Tibial nerve (tissue), 4 donors: ENCODE measurements around the gene RGS7BP. TPM values are rescaled to one million over a fixed set of nuclear protein-coding genes. Genes with fewer than 3 reads are reported as not detected.

ENCODE experiments used
- DNase-seq, 2 donors: peaks; one replicate each; pipeline ENCODE4 v3.0.0-alpha.2; 2019; ENCODE audit warnings: low spot score in 2 of 2
- H3K27ac ChIP-seq, 4 donors: fragments of 200-600 bp; sonication (generic) in 3 of 4; one replicate each; pipeline ENCODE4 v1.5.1; 2017 to 2019; ENCODE audit warnings: mild to moderate bottlenecking in 1 of 4
- H3K27me3 ChIP-seq, 2 donors: fragments of 200-600 bp; sonication (generic) in 1 of 2; one replicate each; pipeline versions ENCODE4 v1.5.1 to v1.6.0; 2017 to 2019
- H3K36me3 ChIP-seq, 3 donors: fragments of 200-600 bp; sonication (generic); one replicate each; pipeline ENCODE4 v1.5.1; 2018 to 2019
- H3K4me1 ChIP-seq, 4 donors: fragments of 200-600 bp; sonication (generic) in 3 of 4; one replicate each; pipeline ENCODE4 v1.5.1; 2017 to 2019
- H3K4me3 ChIP-seq, 4 donors: fragments of 200-600 bp; sonication (generic) in 3 of 4; one replicate each; pipeline ENCODE4 v1.5.1; 2017 to 2019; ENCODE audit warnings: mild to moderate bottlenecking in 1 of 4, moderate library complexity in 1 of 4
- H3K9me3 ChIP-seq, 4 donors: fragments of 200-600 bp; sonication (generic) in 3 of 4; one replicate each; pipeline ENCODE4 v1.5.1; 2017 to 2019
- EP300 ChIP-seq, 2 donors: sonication (generic); formaldehyde crosslinking; IDR thresholded peaks; one replicate each; pipeline ENCODE4 v1.6.1; 2017; ENCODE audit warnings: antibody characterized with exemption in 2 of 2, mild to moderate bottlenecking in 1 of 2
- POLR2A ChIP-seq, 2 donors: fragments of 450-650 bp; IDR thresholded peaks; one replicate each; pipeline ENCODE4 v1.6.1; 2017; ENCODE audit warnings: antibody characterized with exemption in 2 of 2, mild to moderate bottlenecking in 2 of 2, moderate library complexity in 2 of 2
- WGBS, 2 donors: methylation state at CpG; one replicate each; pipeline ENCODE4 v1.1.5; 2018; 5-methylcytosine and 5-hydroxymethylcytosine counted together
- total RNA-seq, 4 donors: library from RNA; depleted of rRNA; stranded (reverse); fragments of >200 nt; gene quantifications; one replicate each; pipeline ENCODE4 v1.1.0, GENCODE V29; 2016
- TF ChIP-seq, protein P1 (sequence below), 5 experiments: fragments of 200-600 bp in 3 of 5; fragments of 450-650 bp in 2 of 5; sonication (generic) in 3 of 5; IDR thresholded peaks; one replicate each; pipeline ENCODE4 v1.5.1; 2016 to 2019; ENCODE audit warnings: antibody characterized with exemption in 5 of 5, mild to moderate bottlenecking in 3 of 5, moderate library complexity in 2 of 5

Gene RGS7BP
- 1 to 10 TPM in 2 of 4 donors, under 1 TPM in 2; 0.42 to 1.4 (median 0.96) TPM for total RNA-seq

DNA sequence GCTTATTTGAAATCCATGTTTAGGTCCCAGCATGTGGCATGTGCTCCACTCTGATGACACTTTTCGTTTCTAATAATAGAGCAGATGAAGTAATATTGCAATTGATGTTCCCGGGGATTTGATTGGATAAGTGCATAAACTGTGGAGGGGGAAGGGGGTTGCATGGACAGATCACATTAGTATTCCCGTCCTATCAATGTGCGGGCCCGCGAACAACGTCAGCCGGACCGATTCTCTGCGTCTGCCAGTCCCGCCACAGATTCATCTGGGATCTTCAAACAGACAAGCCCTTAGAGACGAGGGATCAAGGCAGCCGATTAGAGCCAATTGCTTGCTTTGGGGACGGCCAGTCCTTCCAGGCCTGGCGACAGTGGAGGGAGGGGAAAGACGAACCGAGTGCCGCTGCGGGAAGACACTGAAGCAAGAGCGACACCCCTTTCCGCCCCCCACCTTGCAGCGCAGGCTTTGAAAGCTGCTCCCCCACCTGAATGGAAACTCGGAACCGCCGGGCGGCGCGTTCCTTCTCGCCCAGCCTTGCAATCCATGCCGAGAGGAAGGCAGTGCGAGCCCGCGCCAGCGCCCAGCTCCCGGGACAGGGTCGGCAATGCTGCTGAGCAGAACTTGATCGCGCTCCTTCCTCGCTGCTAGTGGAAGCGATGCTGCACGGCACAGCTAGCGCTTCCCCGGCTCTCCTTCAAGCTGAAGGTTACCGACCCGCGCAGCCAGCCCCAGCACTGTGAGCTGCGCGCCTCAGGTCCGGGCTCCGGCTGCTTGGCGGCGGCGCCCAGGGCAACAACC is at the start of gene RGS7BP:
RGS7BP (plus strand) TSS at position 247 of the 798 bp plus-strand sequence. CDS start 610 bp downstream, outside the sequence.
- H3K4me1 ChIP-seq, result peaks cover 0 to 18% (median 4%) of the 10 kb centered on the region in 4 donors
- 1 to 5% methylated on average over 19 to 31 of the region's 53 CpGs for WGBS, 2 donors
- TF ChIP-seq POLR2A (IDR thresholded peaks at IDR 0.05) (no peak), EP300 (IDR thresholded peaks at IDR 0.05) (no peak)
- TF ChIP-seq, protein P1, sequence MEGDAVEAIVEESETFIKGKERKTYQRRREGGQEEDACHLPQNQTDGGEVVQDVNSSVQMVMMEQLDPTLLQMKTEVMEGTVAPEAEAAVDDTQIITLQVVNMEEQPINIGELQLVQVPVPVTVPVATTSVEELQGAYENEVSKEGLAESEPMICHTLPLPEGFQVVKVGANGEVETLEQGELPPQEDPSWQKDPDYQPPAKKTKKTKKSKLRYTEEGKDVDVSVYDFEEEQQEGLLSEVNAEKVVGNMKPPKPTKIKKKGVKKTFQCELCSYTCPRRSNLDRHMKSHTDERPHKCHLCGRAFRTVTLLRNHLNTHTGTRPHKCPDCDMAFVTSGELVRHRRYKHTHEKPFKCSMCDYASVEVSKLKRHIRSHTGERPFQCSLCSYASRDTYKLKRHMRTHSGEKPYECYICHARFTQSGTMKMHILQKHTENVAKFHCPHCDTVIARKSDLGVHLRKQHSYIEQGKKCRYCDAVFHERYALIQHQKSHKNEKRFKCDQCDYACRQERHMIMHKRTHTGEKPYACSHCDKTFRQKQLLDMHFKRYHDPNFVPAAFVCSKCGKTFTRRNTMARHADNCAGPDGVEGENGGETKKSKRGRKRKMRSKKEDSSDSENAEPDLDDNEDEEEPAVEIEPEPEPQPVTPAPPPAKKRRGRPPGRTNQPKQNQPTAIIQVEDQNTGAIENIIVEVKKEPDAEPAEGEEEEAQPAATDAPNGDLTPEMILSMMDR (IDR thresholded peaks at IDR 0.05), result no peak
- peak within 1 kb of the TSS; percentile 21 to 46 (median 32) for H3K4me3 ChIP-seq
- H3K27ac ChIP-seq, result no peak within 1 kb of the TSS
- no peaks in the 10 kb centered on the region for H3K9me3 ChIP-seq
- no peaks in the 10 kb centered on the region for H3K36me3 ChIP-seq
- no peaks in the 10 kb centered on the region for H3K27me3 ChIP-seq
- DNase-seq, result no peak

DNA sequence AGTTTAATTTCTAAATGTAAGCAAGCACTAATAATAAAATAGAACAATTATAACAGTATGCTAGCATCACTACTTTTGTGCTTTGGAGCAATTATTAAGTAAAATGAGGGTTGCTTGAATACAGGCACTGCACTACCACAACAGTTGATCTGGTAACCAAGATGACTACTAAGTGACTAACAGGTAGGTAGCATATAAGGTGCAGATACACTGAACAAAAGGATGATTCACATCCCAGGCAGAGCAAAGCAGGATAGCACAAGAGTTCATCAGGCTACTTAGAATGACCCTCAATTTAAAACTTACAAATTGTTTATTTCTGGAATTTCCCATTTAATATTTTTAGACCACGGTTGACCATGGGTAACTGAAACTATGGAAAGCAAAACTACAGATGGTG is 48.0 kb upstream of the RGS7BP start:
- DNase-seq, result no peak
- Histone ChIP-seq H3K36me3 (no peaks in the 10 kb centered on the region), H3K4me1 (no peaks in the 10 kb centered on the region), H3K9me3 (no peaks in the 10 kb centered on the region), H3K27ac (no peak overlapping the region), H3K4me3 (no peak overlapping the region), H3K27me3 (no peaks in the 10 kb centered on the region)
- 85 to 87% methylated on average over 1 of the region's 1 CpG for WGBS, 2 donors
- TF ChIP-seq EP300 (IDR thresholded peaks at IDR 0.05) (no peak), POLR2A (IDR thresholded peaks at IDR 0.05) (no peak)
- TF ChIP-seq, protein P1 (IDR thresholded peaks at IDR 0.05), result no peak

DNA sequence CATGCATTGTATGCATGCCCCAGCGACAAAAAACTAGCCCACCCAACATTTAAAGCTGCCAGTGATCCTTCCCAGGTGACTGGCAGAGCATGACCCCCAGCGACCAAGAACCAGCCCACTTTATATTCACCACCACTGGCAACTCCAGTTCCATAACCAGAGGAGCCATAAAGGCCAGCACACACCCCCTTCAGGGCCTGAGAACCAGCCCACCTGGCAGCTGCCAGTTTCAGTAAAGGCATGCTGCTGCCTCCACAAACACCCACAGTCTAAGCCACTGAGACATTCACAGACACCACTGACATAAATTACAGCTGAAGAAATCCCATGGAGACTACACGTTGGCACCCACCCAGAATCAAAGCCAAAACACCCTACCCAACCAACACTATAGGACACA is 46.9 kb upstream of the RGS7BP start:
- Histone ChIP-seq H3K4me1 (no peaks in the 10 kb centered on the region), H3K4me3 (no peak overlapping the region), H3K27me3 (no peaks in the 10 kb centered on the region), H3K9me3 (peaks cover 0 to 8% (median 2%) of the 10 kb centered on the region in 4 donors), H3K36me3 (no peaks in the 10 kb centered on the region), H3K27ac (no peak overlapping the region)
- 77 to 78% methylated on average over 3 of the region's 3 CpGs for WGBS, 2 donors
- DNase-seq, result no peak
- TF ChIP-seq POLR2A (IDR thresholded peaks at IDR 0.05) (no peak), EP300 (IDR thresholded peaks at IDR 0.05) (no peak)
- TF ChIP-seq, protein P1 (IDR thresholded peaks at IDR 0.05), result no peak

DNA sequence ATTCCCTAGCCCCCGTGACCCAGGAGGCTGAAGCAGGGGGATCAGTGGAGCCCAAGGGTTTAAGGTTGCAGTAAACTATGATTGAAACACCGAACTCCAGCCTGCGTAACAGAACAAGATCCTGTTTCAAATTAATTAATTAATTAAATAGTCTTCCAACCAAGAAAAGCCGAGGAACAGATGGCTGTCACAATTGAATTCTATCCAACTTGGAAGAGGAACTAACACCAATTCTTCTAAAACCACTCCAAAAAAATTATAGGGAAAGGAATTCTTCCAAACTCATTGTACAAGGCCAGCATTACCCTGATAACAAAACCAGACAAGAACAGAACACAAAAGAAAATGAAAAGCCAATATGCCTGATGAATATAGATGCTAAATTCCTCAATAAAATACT is 43.4 kb upstream of the RGS7BP start:
- Histone ChIP-seq H3K27ac (no peak overlapping the region), H3K9me3 (peaks cover 0 to 12% (median 4%) of the 10 kb centered on the region in 4 donors), H3K4me1 (no peaks in the 10 kb centered on the region), H3K27me3 (no peaks in the 10 kb centered on the region), H3K4me3 (no peak overlapping the region), H3K36me3 (no peaks in the 10 kb centered on the region)
- TF ChIP-seq, protein P1 (IDR thresholded peaks at IDR 0.05), result no peak
- DNase-seq, result no peak
- WGBS, 2 donors, result 49 to 66% methylated on average over 4 of the region's 4 CpGs

DNA sequence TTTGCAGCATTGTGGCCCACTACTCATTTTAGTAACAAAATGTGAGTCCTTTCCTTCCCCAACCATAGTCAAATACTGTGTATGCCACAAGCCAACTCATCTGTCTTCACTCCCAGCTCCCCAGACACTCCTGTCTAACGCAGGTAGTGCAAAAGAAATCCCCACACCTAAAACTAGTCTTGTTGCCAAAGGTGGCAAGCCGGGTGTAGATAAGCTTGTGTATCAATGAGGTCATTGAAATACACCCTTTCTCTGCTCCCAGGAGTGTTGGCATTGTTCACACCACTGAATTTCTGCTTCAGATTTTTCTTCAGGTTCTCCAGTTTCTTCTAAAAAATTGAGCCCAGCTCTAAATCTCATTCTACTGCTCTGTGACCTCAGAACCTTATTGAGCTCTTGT is 19.7 kb upstream of the RGS7BP start:
- no peak overlapping the region for H3K27ac ChIP-seq
- no peaks in the 10 kb centered on the region for H3K4me1 ChIP-seq
- H3K9me3 ChIP-seq, result peaks cover 0 to 13% (median 0%) of the 10 kb centered on the region in 4 donors
- H3K36me3 ChIP-seq, result no peaks in the 10 kb centered on the region
- H3K4me3 ChIP-seq, result no peak overlapping the region
- DNase-seq, result no peak
- no peaks in the 10 kb centered on the region for H3K27me3 ChIP-seq
- 74 to 76% methylated on average over 2 of the region's 2 CpGs for WGBS, 2 donors
- TF ChIP-seq EP300 (IDR thresholded peaks at IDR 0.05) (no peak), POLR2A (IDR thresholded peaks at IDR 0.05) (no peak)
- TF ChIP-seq, protein P1 (IDR thresholded peaks at IDR 0.05), result no peak
